GM18498 (cell line): ENCODE measurements around the gene PRDM4.
"Not testable (repeated sequence)": the region's sequence is repeated elsewhere in the genome, so short reads cannot be mapped to it uniquely, and the experiment has no call there.

Source experiments
- ATAC-seq: cut with Tn5 transposase; IDR thresholded peaks from one replicate; pipeline ENCODE4 v1.9.1; 2021; ENCODE audit warnings: mild to moderate bottlenecking, moderate library complexity; ENCODE audit not compliant: unreplicated experiment

Gene PRDM4

DNA sequence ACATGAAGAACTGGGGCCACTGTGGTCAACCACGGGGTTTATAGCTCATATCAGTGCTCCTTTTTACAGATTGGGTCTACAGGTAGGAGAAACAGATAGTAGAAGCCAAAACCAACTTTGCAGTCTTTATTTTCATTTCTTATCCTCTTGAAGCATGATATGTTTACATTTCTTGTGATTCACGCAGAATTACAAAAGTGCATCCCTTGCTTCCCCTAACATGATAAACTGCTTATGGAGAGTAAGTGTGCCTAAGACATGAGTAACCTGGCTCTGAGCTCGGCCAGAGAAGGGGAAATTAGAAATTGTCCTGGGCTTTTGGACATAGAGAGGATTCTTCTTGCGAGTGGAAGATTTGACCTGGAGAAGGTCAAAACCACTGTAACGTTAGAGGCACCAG lies 56.9 kb downstream of the PRDM4 start:
- ATAC-seq = no peak

DNA sequence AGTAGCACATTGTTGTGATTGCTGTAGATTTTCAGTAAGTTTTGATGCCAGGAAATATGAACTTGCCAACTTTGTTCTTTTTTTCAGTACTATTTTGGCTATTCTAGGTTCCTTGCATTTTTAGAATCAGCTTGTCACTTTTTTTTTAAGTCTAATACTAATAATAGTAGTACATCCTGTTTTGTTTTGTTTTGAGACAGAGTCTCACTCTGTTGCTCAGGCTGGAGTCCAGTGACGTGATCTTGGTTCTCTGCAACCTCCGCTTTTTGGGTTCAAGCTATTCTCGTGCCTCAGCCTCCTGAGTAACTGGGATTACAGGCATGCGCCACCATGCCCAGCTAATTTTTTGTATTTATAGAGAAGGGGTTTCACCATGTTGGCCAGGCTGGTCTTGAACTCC lies 58.8 kb downstream of the PRDM4 start:
- peak; percentile 61 for ATAC-seq

GRCh38 chr12:107695772-107696171 lies 65.2 kb downstream of the PRDM4 start:
- ATAC-seq = not testable (repeated sequence)

DNA sequence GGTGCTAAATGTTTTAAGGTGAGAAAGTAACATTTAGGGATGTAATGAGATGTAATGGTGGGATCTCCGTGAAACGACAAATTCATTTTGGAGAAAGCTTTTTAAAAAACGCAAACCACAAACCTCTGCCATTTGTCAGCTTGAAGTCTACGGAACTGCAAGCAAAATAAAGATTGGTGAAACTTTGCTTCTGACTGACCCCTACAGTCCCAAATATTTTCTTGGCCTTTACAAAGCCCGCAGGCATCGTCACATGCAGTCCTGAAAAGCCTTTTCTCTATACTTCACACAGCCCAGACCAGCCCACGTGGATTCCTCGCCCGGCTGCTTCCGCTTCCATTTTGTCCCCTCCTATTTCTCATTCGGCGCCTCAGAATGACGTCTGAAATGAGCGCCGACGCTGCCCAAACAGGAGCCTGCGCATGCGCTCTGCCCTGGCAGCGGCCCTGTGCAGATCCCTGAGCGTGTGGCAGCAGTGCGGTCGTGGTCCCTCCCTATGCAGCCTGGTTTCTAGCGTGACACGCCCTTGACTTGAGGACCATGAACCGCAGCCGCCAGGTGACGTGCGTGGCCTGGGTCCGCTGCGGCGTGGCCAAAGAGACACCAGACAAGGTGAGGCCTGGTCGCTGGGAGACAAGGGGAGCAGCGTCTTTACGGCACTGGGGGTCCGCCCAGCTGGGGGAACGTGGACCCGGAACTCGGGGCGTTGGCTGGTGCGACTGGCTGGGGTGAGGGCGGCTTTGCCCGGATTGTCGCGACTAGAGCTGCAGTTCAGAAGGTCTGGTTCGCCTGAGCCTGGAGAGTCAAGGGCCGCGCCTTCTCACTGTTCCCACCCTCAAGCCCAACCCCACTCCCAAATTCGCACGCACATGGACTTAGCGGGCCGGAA lies 75.3 kb downstream of the PRDM4 start, which contains the start of gene PWP1:
Gene PWP1 (plus strand): TSS at position 440 of the 889 bp plus-strand sequence. CDS start 101 bp downstream, at position 541.
- ATAC-seq = peak; percentile 93

- no peak for ATAC-seq
Observed at GRCh38 chr12:107684990-107685359, 76.0 kb downstream of the PRDM4 start.

- no peak for ATAC-seq
Observed at GRCh38 chr12:107684029-107684795, 76.7 kb downstream of the PRDM4 start.
